Measurements from ENCODE around the gene ARMC9. TPM values are rescaled to one million over a fixed set of nuclear protein-coding genes. Genes with fewer than 3 reads are reported as not detected.

ARMC9 gene
- total RNA-seq, 2 donors from 2014 or later: 6.9 to 10.1 TPM

GRCh38 chr2:231422056-231422455 is 223.6 kb downstream of the ARMC9 start:
- H3K27me3 ChIP-seq: no peaks in the 10 kb centered on the region
- ATAC-seq (no peak), DNase-seq (no peak)
- TF ChIP-seq POLR2A (IDR thresholded peaks at IDR 0.05): no peak
- TF ChIP-seq CTCF (IDR thresholded peaks at IDR 0.05): no peak
- H3K9me3 ChIP-seq: no peaks in the 10 kb centered on the region
- H3K27ac ChIP-seq: no peak overlapping the region
- H3K36me3 ChIP-seq (replicated peaks in 1 of 2; ENCODE audit: insufficient read depth in 1 of 2, low read depth in 2 of 2): no peaks in the 10 kb centered on the region
- intact Hi-C loops (cut with DNase I): no loop called here
- no peak overlapping the region for H3K4me3 ChIP-seq
- no peaks in the 10 kb centered on the region for H3K4me1 ChIP-seq
- WGBS, 2 donors: 74 to 77% methylated on average over 2 of the region's 2 CpGs

GRCh38 chr2:231423176-231423575 is 224.7 kb downstream of the ARMC9 start:
- no peaks in the 10 kb centered on the region for H3K27me3 ChIP-seq
- no peak for TF ChIP-seq CTCF (IDR thresholded peaks at IDR 0.05)
- no peak for TF ChIP-seq POLR2A (IDR thresholded peaks at IDR 0.05)
- ATAC-seq (no peak), DNase-seq (no peak)
- H3K27ac ChIP-seq: no peak overlapping the region
- 95% methylated on average over 10 of the region's 10 CpGs for WGBS, 2 donors
- no peaks in the 10 kb centered on the region for H3K36me3 ChIP-seq (replicated peaks in 1 of 2; ENCODE audit: insufficient read depth in 1 of 2, low read depth in 2 of 2)
- intact Hi-C loops (cut with DNase I): no loop called here
- no peaks in the 10 kb centered on the region for H3K4me1 ChIP-seq
- no peak overlapping the region for H3K4me3 ChIP-seq
- no peaks in the 10 kb centered on the region for H3K9me3 ChIP-seq

Small RNA genes within 50 kb of the gene (microRNA-seq; reads per million reads assigned to microRNA genes)
- gene MIR4777 (ENCODE audit: borderline number of aligned reads in 2 of 2, borderline replicate concordance in 2 of 2): 0 reads per million in 2 donors

Small RNA genes within 50 kb of the gene (small RNA-seq; reads per million reads assigned to genes)
- gene AC018738.1: not detected
- not detected for gene MIR4777

Other genes starting within 250 kb of the ARMC9 start
- gene SPATA3, start 202.5 kb upstream of the ARMC9 start, total RNA-seq: not detected
- gene C2orf72, start 161.1 kb upstream of the ARMC9 start, total RNA-seq: 10 to 100 TPM; 14.5 to 52.1 TPM
- 10 to 100 TPM; 20.5 to 27.4 TPM for gene PSMD1, start 141.8 kb upstream of the ARMC9 start, total RNA-seq
- not detected for gene HTR2B, start 73.6 kb upstream of the ARMC9 start, total RNA-seq
- gene B3GNT7, start 197.1 kb downstream of the ARMC9 start, total RNA-seq: 10 to 100 TPM in 1 of 2 donors, 1 to 10 TPM in 1; 8.6 to 22.1 TPM

All from body of pancreas (tissue), 4 donors.